CD8-positive, alpha-beta memory T cell (primary cell): ENCODE data around the gene COASY. TPM values are rescaled to one million over a fixed set of nuclear protein-coding genes. Genes with fewer than 3 reads are reported as not detected.
A peak's percentile ranks its signal among the peaks of the same experiment; 100 is the strongest.

Experiments
- CTCF ChIA-PET: fragments of 350-600 bp; sonication (Branson Sonifier 250); formaldehyde crosslinking; loops from one replicate; lab custom pipeline; 2021; ENCODE audit warnings: antibody characterized with exemption; lab: Charles Lee
- POLR2A ChIA-PET: fragments of 350-600 bp; sonication (Branson Sonifier 250); formaldehyde crosslinking; loops from one replicate; lab custom pipeline; 2021; ENCODE audit warnings: antibody characterized with exemption; lab: Charles Lee
- DNase-seq, 5 donors: peaks; one replicate each; pipeline versions ENCODE4 v3.0.0 to v3.0.0-alpha.2; 2020 to 2022; ENCODE audit warnings: mixed read lengths in 1 of 5
- H3K27ac ChIP-seq: one replicate; pipeline ENCODE4 v1.7.0; 2013; ENCODE audit warnings: low read depth, mild to moderate bottlenecking, low read length, moderate library complexity
- H3K27me3 ChIP-seq: 2 replicates; pipeline ENCODE4 v1.7.0; 2013; ENCODE audit warnings: low read length, mild to moderate bottlenecking; ENCODE audit not compliant: insufficient read depth, poor library complexity, severe bottlenecking
- H3K36me3 ChIP-seq: 2 replicates; pipeline ENCODE4 v1.7.0; 2013; ENCODE audit warnings: mild to moderate bottlenecking, low read length, moderate library complexity; ENCODE audit not compliant: insufficient read depth
- H3K4me1 ChIP-seq: 2 replicates; pipeline ENCODE4 v1.7.0; 2013; ENCODE audit warnings: mild to moderate bottlenecking, low read length, moderate library complexity; ENCODE audit not compliant: insufficient read depth
- H3K4me3 ChIP-seq: 2 replicates; pipeline ENCODE4 v1.7.0; 2013; ENCODE audit warnings: mild to moderate bottlenecking, low read length
- H3K9me3 ChIP-seq: 2 replicates; pipeline ENCODE4 v1.7.0; 2013; ENCODE audit warnings: mild to moderate bottlenecking, low read length
- H3K27ac Mint-ChIP-seq, 8 donors: one replicate each; pipeline ENCODE4 v1.8.0; 2020 to 2021; ENCODE audit warnings: mixed read lengths in 8 of 8, mild to moderate bottlenecking in 6 of 8, inconsistent platforms in 3 of 8, moderate library complexity in 3 of 8
- H3K27me3 Mint-ChIP-seq, 2 donors: one replicate each; pipeline ENCODE4 v1.8.0; 2020 to 2021; ENCODE audit warnings: mixed read lengths in 2 of 2, mild to moderate bottlenecking in 1 of 2, moderate library complexity in 1 of 2
- H3K36me3 Mint-ChIP-seq, 3 donors: one replicate each; pipeline ENCODE4 v1.8.0; 2020 to 2021; ENCODE audit warnings: mixed read lengths in 3 of 3, inconsistent platforms in 1 of 3, mild to moderate bottlenecking in 1 of 3
- H3K4me1 Mint-ChIP-seq, 3 donors: one replicate each; pipeline ENCODE4 v1.8.0; 2020 to 2021; ENCODE audit warnings: mixed read lengths in 3 of 3, inconsistent platforms in 1 of 3, mild to moderate bottlenecking in 1 of 3
- H3K4me3 Mint-ChIP-seq, 7 donors: one replicate each; pipeline ENCODE4 v1.8.0; 2020 to 2021; ENCODE audit warnings: mixed read lengths in 7 of 7, mild to moderate bottlenecking in 6 of 7, moderate library complexity in 4 of 7, inconsistent platforms in 2 of 7
- H3K9me3 Mint-ChIP-seq, 5 donors: one replicate each; pipeline ENCODE4 v1.8.0; 2020 to 2022; ENCODE audit warnings: mixed read lengths in 5 of 5, mild to moderate bottlenecking in 3 of 5, moderate library complexity in 2 of 5, inconsistent platforms in 1 of 5
- polyA plus RNA-seq: library from polyadenylated mRNA; unstranded; fragments of 300-500 nt; fragmentation: Illumina TruSeq; gene quantifications from one replicate; pipeline ENCODE4 v1.2.3, GENCODE V29; 2021
- total RNA-seq, 2 experiments: library from RNA; stranded (reverse); gene quantifications; one replicate each; pipeline ENCODE4 v1.2.3, GENCODE V29; 2021

COASY gene
- total and polyA plus RNA-seq, 3 experiments from 2014 or later, result 65.6 to 107 (median 103) TPM

DNA sequence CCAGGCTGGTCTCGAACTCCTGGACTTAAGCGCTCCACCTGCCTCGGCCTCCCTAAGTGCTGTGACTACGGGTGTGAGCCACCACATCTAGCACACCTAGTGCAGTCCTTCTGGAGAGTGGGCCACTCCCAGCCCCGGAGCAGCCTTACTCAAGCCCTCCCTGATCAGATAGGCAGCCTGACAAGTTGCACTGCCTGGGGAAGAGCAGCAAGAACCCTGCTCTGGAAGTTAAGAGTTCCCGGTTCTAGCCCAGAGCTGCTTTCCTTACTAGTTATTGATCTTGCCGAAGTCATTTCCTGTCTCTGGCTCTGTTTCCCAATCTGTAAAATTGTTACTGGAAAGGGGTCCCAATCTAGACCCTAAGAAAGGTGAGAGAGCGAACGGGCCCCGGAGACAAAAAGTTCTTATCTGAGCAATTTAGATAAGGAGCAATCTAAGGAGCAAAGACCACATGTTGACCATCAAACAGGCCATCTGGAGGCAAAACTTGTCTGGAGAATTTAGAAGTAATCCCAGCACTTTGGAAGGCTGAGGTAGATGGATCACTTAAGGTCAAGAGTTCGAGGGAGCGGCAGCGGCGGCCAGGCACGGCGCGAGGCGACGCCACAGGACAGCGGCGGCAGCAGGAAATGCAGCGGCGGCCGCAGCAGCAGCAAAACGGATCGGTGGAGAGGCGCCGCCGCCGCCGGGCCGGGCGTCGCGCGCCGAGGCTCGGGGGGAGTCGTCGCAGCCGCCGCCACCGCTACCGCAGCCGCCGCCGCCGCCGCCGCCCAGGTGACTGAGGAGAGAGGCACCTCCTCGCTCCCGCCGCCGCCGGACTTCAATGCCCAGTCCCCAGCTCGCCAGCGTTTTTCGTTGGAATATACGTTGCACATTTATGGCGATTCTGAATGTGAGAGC, 30.2 kb upstream of the COASY start:
- H3K4me3 Mint-ChIP-seq, result peak overlapping the region; percentile 83 to 92 (median 86)
- H3K36me3 ChIP-seq, result no peaks in the 10 kb centered on the region
- peak overlapping the region; percentile 43 for H3K27ac ChIP-seq
- peaks cover 46 to 53% (median 47%) of the 10 kb centered on the region in 3 donors for H3K4me1 Mint-ChIP-seq
- no peaks in the 10 kb centered on the region for H3K27me3 Mint-ChIP-seq
- H3K9me3 Mint-ChIP-seq, result no peaks in the 10 kb centered on the region
- no peaks in the 10 kb centered on the region for H3K9me3 ChIP-seq
- H3K4me3 ChIP-seq, result peak overlapping the region; percentile 65
- H3K4me1 ChIP-seq, result peaks cover 44% of the 10 kb centered on the region
- ChIA-PET POLR2A (interaction anchor here (0.7 to 1.3 kb wide), 2 partner anchors 9 to 17 kb away, joined by 3 read pairs; no protein-coding TSS in a partner anchor), CTCF (interaction anchor here (0.7 to 1.8 kb wide), 5 partner anchors 9 to 47 kb away, joined by 3 to 7 read pairs (median 3); partner anchors contain the start of gene MLX)
- H3K36me3 Mint-ChIP-seq, result peaks cover 0 to 1% (median 0%) of the 10 kb centered on the region in 3 donors
- DNase-seq, result peak; percentile 40 to 68 (median 54)
- H3K27ac Mint-ChIP-seq, result peak overlapping the region; percentile 43 to 92 (median 89)
- no peaks in the 10 kb centered on the region for H3K27me3 ChIP-seq

DNA sequence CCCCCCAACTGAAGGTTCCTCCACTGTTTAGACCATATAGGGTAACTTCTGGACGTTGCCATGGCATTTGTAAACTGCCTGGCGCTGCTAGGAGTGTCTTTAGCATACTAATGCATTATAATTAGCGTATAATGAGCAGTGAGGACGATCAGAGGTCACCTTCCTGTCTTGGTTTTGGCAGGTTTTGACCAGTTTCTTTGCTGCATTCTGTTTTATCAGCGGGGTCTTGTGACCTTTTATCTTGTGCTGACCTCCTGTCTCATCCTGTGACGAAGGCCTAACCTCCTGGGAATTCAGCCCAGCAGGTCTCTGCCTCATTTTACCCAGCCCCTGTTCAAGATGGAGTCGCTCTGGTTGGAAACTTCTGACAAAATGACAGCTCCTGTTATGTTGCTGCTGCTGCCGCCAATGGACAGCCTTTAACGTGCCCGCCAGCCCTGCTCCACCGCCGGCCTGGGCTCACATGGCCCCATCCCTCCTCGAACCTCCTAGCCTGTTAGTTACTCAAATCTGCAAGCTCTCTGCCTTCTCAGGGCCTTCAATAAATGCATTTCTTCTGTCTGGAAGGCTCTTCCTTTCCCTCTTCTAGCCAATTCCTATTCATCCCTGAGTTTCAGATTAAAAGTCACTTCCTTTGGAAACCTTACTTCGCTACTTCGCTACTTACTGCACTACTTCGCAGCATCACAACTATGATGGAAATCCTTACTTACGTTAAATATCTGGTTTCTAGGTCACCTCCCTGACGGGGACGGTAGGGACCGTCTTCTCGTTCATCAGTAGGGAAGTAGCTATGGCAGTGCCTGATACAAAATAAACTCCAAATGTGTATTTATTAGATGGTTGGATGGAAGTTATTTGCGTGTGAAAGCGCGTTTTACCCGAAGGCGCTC, 26.5 kb upstream of the COASY start:
- CTCF ChIA-PET, result interaction anchor here (0.6 to 2.0 kb wide), 5 partner anchors 8 to 348 kb away, joined by 3 to 10 read pairs (median 7); partner anchors contain the start of gene PSMC3IP
- Mint-ChIP-seq H3K27me3 (no peaks in the 10 kb centered on the region), H3K4me1 (peaks cover 35 to 53% (median 39%) of the 10 kb centered on the region in 3 donors), H3K4me3 (peak overlapping the region; percentile 67 to 87 (median 80)), H3K9me3 (no peaks in the 10 kb centered on the region), H3K27ac (peak overlapping the region; percentile 20 to 89 (median 47)), H3K36me3 (peaks cover 0 to 10% (median 0%) of the 10 kb centered on the region in 3 donors)
- Histone ChIP-seq H3K9me3 (no peaks in the 10 kb centered on the region), H3K4me3 (peak overlapping the region; percentile 39), H3K36me3 (peaks cover 5% of the 10 kb centered on the region), H3K27ac (peak overlapping the region; percentile 55), H3K27me3 (no peaks in the 10 kb centered on the region), H3K4me1 (peaks cover 32% of the 10 kb centered on the region)
- DNase-seq, result no peak
- POLR2A ChIA-PET, result interaction anchor here (0.5 to 1.4 kb wide), 7 partner anchors 13 to 142 kb away, joined by 3 to 11 read pairs (median 3); partner anchors contain the start of genes RETREG3 and TUBG1

DNA sequence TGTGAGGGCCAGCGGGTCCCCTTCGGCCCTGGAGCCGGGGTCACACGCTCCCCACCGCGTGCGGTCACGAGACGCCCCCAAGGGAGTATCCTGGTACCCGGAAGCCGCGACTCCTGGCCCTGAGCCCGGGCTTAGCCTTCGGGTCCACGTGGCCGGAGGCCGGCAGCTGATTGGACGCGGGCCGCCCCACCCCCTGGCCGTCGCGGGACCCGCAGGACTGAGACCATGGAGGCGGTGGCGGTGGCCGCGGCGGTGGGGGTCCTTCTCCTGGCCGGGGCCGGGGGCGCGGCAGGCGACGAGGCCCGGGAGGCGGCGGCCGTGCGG, 25.9 kb upstream of the COASY start, which contains the start of gene NAGLU:
NAGLU (plus strand) TSS at position 194 of the 324 bp plus-strand sequence; CDS start at position 226, 32 bp downstream.
- peaks cover 35 to 53% (median 39%) of the 10 kb centered on the region in 3 donors for H3K4me1 Mint-ChIP-seq
- H3K27me3 Mint-ChIP-seq, result no peaks in the 10 kb centered on the region
- Histone ChIP-seq H3K27ac (peak within 1 kb of the TSS; percentile 55), H3K36me3 (peaks cover 5% of the 10 kb centered on the region), H3K27me3 (no peaks in the 10 kb centered on the region), H3K4me3 (peak within 1 kb of the TSS; percentile 70), H3K9me3 (no peaks in the 10 kb centered on the region), H3K4me1 (peaks cover 31% of the 10 kb centered on the region)
- no peaks in the 10 kb centered on the region for H3K9me3 Mint-ChIP-seq
- peak within 1 kb of the TSS; percentile 76 to 89 (median 84) for H3K4me3 Mint-ChIP-seq
- ChIA-PET POLR2A (interaction anchor here (0.5 to 1.4 kb wide), 10 partner anchors 11 to 147 kb away, joined by 3 to 11 read pairs (median 3); partner anchors contain the start of genes RETREG3, STAT3 and TUBG1), CTCF (interaction anchor here (0.6 to 2.0 kb wide), 8 partner anchors 8 to 348 kb away, joined by 3 to 10 read pairs (median 5); partner anchors contain the start of gene PSMC3IP)
- peaks cover 0 to 10% (median 0%) of the 10 kb centered on the region in 3 donors for H3K36me3 Mint-ChIP-seq
- peak; percentile 66 to 87 (median 78) for DNase-seq
- H3K27ac Mint-ChIP-seq, result peak within 1 kb of the TSS; percentile 32 to 89 (median 54)

DNA sequence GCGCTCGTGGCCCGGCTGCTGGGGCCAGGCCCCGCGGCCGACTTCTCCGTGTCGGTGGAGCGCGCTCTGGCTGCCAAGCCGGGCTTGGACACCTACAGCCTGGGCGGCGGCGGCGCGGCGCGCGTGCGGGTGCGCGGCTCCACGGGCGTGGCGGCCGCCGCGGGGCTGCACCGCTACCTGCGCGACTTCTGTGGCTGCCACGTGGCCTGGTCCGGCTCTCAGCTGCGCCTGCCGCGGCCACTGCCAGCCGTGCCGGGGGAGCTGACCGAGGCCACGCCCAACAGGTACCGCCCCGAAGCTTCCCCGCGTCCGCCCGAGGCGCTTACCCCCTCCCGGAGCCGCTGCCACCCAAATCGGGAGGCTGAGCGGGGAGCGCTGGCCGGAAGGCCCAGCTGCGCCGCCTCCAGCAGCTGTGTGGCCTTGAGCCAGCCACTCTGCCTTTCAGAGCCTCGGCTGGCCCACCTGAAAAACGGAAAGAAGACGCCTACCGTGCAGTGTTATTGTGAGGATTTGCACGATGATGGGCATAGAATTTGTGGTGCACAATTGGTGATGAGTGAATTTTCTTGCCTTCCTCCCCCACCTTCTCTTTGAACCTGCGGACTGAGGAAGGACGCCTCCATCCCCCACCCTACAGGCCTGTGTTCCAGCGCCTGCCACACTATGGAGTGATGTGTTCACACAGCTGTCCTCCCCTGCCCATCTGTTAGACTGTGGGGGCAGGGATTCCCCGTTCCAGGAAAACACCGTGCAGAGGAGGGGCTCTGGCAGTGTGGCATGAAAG, 25.4 kb upstream of the COASY start:
- ChIA-PET CTCF (interaction anchor here (0.7 to 2.0 kb wide), 8 partner anchors 9 to 130 kb away, joined by 3 to 10 read pairs (median 5); partner anchors contain the start of gene PSMC3IP), POLR2A (interaction anchor here (0.7 to 1.4 kb wide), 9 partner anchors 10 to 148 kb away, joined by 3 to 9 read pairs (median 3); partner anchors contain the start of genes RETREG3, STAT3 and TUBG1)
- no peaks in the 10 kb centered on the region for H3K27me3 ChIP-seq
- peaks cover 5% of the 10 kb centered on the region for H3K36me3 ChIP-seq
- peak overlapping the region; percentile 70 for H3K4me3 ChIP-seq
- peaks cover 31% of the 10 kb centered on the region for H3K4me1 ChIP-seq
- H3K36me3 Mint-ChIP-seq, result peaks cover 0 to 11% (median 0%) of the 10 kb centered on the region in 3 donors
- H3K9me3 Mint-ChIP-seq, result no peaks in the 10 kb centered on the region
- H3K27me3 Mint-ChIP-seq, result no peaks in the 10 kb centered on the region
- peak overlapping the region; percentile 27 for H3K27ac ChIP-seq
- peak overlapping the region in 5 of 8 donors; percentile 39 to 88 (median 58) for H3K27ac Mint-ChIP-seq
- peak overlapping the region; percentile 76 to 89 (median 83) for H3K4me3 Mint-ChIP-seq
- peaks cover 35 to 53% (median 39%) of the 10 kb centered on the region in 3 donors for H3K4me1 Mint-ChIP-seq
- DNase-seq, result peak in 4 of 5 donors; percentile 50 to 76 (median 61)
- H3K9me3 ChIP-seq, result no peaks in the 10 kb centered on the region

DNA sequence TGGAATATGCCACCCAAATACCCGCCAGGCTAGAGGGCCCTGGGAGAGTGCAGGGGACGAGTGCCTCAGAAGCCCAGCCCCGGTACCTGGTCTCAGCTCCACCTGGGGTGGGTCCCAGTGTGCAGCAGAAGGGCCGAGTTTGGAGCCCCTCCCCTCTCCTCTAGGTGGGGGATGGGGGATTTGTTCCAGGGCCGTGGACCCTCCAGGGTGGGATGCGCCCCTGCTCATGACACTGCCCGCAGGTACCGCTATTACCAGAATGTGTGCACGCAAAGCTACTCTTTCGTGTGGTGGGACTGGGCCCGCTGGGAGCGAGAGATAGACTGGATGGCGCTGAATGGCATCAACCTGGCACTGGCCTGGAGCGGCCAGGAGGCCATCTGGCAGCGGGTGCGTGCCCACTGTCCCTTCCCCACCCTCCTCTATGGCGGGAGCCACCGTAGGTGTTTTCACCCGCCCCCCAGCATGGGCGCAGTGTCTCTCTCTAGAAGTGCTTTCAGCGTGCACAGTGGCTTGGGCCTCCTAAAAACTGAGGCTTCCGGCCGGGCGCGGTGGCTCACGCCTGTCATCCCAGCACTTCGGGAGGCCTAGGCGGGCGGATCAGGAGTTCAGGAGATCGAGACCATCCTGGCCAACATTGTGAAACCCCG, 24.7 kb upstream of the COASY start:
- peak overlapping the region; percentile 76 to 89 (median 83) for H3K4me3 Mint-ChIP-seq
- peak overlapping the region in 4 of 8 donors; percentile 9 to 88 (median 60) for H3K27ac Mint-ChIP-seq
- no peak for DNase-seq
- peaks cover 32 to 47% (median 37%) of the 10 kb centered on the region in 3 donors for H3K4me1 Mint-ChIP-seq
- CTCF ChIA-PET, result interaction anchor here (1.2 to 2.0 kb wide), 5 partner anchors 10 to 41 kb away, joined by 3 to 10 read pairs (median 6); no protein-coding TSS in a partner anchor
- Histone ChIP-seq H3K36me3 (peaks cover 5% of the 10 kb centered on the region), H3K27ac (peak overlapping the region; percentile 27), H3K9me3 (no peaks in the 10 kb centered on the region), H3K4me1 (peaks cover 32% of the 10 kb centered on the region), H3K4me3 (peak overlapping the region; percentile 70), H3K27me3 (no peaks in the 10 kb centered on the region)
- POLR2A ChIA-PET, result interaction anchor here (1.0 kb wide), 1 partner anchor 11 kb away, joined by 3 read pairs; no protein-coding TSS in a partner anchor
- no peaks in the 10 kb centered on the region for H3K27me3 Mint-ChIP-seq
- H3K9me3 Mint-ChIP-seq, result no peaks in the 10 kb centered on the region
- peaks cover 0 to 12% (median 0%) of the 10 kb centered on the region in 3 donors for H3K36me3 Mint-ChIP-seq

DNA sequence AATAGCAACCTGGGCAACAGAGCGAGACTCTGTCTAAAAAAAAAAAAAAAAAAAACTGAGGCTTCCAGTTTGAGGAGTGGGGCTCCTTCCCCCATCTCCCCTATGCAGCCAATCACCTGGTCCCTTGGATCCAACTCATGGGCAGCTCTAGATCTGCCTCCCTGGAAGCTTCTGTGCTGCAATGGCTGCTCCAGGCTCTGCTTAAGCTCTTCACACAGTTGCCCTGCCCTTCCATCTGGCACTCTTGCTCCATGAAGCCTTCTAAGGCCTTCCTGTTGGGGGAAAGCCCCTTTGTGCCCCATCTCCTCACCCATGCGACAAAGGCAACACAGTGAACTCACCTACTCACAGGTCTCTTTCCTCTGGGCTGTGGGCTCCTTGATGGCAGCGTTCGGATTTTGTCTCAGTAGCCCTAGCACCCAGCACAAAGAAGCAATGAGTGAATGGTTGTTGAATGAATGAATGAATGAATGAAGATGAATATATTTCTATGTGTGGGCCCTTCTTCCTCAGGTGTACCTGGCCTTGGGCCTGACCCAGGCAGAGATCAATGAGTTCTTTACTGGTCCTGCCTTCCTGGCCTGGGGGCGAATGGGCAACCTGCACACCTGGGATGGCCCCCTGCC, 24.0 kb upstream of the COASY start:
- Mint-ChIP-seq H3K36me3 (peaks cover 0 to 12% (median 0%) of the 10 kb centered on the region in 3 donors), H3K9me3 (no peaks in the 10 kb centered on the region), H3K27me3 (no peaks in the 10 kb centered on the region), H3K4me3 (peak overlapping the region; percentile 66 to 89 (median 73)), H3K4me1 (peaks cover 32 to 47% (median 37%) of the 10 kb centered on the region in 3 donors), H3K27ac (peak overlapping the region in 6 of 8 donors; percentile 9 to 66 (median 54))
- Histone ChIP-seq H3K36me3 (peaks cover 5% of the 10 kb centered on the region), H3K4me1 (peaks cover 32% of the 10 kb centered on the region), H3K9me3 (no peaks in the 10 kb centered on the region), H3K27me3 (no peaks in the 10 kb centered on the region), H3K4me3 (no peak overlapping the region), H3K27ac (no peak overlapping the region)
- no peak for DNase-seq
- ChIA-PET POLR2A (no interaction called here), CTCF (interaction anchor here (1.2 kb wide), 1 partner anchor 41 kb away, joined by 3 read pairs; no protein-coding TSS in a partner anchor)
